Panc1 (cell line): Measurements from ENCODE around the gene ACKR2. TPM values are rescaled to one million over a fixed set of nuclear protein-coding genes. Genes with fewer than 3 reads are reported as not detected.

Source experiments
- ATAC-seq: fragments of 200-7000 bp; cut with Tn5 transposase; 2 replicates; pipeline ENCODE4 v1.9.1; 2020; ENCODE audit warnings: mild to moderate bottlenecking, moderate library complexity
- BruUV-seq: library from RNA; stranded (reverse); fragments of 400-500 nt; replicated peaks from 2 replicates; lab custom pipeline; 2021; lab: Mats Ljungman, UMichigan
- CTCF ChIA-PET: fragments of 300-600 bp; sonication (Branson Sonifier 250); formaldehyde crosslinking; loops from one replicate; lab custom pipeline; 2022; ENCODE audit warnings: antibody characterized with exemption; lab: Charles Lee
- POLR2A ChIA-PET: fragments of 300-600 bp; sonication (Branson Sonifier 250); formaldehyde crosslinking; loops from one replicate; lab custom pipeline; 2022; ENCODE audit warnings: antibody characterized with exemption; lab: Charles Lee
- DNase-seq: peaks from one replicate; pipeline ENCODE4 v3.0.0-alpha.2; 2010; ENCODE audit warnings: low read depth, low spot score
- H3K27ac ChIP-seq: 2 replicates; pipeline ENCODE4 v1.5.1; 2011; ENCODE audit warnings: mild to moderate bottlenecking, low read length, inconsistent platforms
- H3K27me3 ChIP-seq: fragments of 200-500 bp; sonication (Bioruptor generic); 2 replicates; pipeline ENCODE4 v1.6.0; 2014; ENCODE audit warnings: low read length, inconsistent platforms; ENCODE audit not compliant: control insufficient read depth, insufficient read depth
- H3K36me3 ChIP-seq: fragments of 200-500 bp; sonication (Bioruptor generic); 2 replicates; pipeline ENCODE4 v1.5.1; 2014; ENCODE audit warnings: inconsistent platforms, mild to moderate bottlenecking, low read length, moderate library complexity; ENCODE audit not compliant: control insufficient read depth, insufficient read depth
- H3K4me1 ChIP-seq: 2 replicates; pipeline ENCODE4 v1.5.1; 2011; ENCODE audit warnings: inconsistent platforms, mild to moderate bottlenecking, low read length, moderate library complexity; ENCODE audit not compliant: control insufficient read depth, insufficient read depth
- H3K4me3 ChIP-seq, 2 experiments: 2 replicates each; pipeline ENCODE4 v1.5.1; 2011 to 2012; ENCODE audit warnings: low read depth in 2 of 2, low read length in 2 of 2, mild to moderate bottlenecking in 2 of 2, inconsistent platforms in 1 of 2, moderate library complexity in 1 of 2
- H3K9me3 ChIP-seq: fragments of 200-500 bp; sonication (Bioruptor generic); 2 replicates; pipeline ENCODE4 v1.5.1; 2014; ENCODE audit warnings: low read depth, mild to moderate bottlenecking, inconsistent platforms, low read length, moderate library complexity; ENCODE audit not compliant: control insufficient read depth, insufficient read depth
- CTCF ChIP-seq: fragments of 450-650 bp; IDR thresholded peaks from 2 replicates; pipeline ENCODE4 v1.5.1; 2017; ENCODE audit warnings: mild to moderate bottlenecking
- POLR2AphosphoS5 ChIP-seq: IDR thresholded peaks from 2 replicates; pipeline ENCODE4 v1.6.1; 2012; ENCODE audit warnings: mild to moderate bottlenecking, low read depth, low read length, moderate library complexity
- REST ChIP-seq, 2 experiments: IDR thresholded peaks; 2 replicates each; pipeline ENCODE4 v1.6.1; 2011 to 2012; ENCODE audit warnings: low read depth in 2 of 2, control low read depth in 1 of 2, low read length in 1 of 2, mild to moderate bottlenecking in 1 of 2, moderate library complexity in 1 of 2; ENCODE audit not compliant: insufficient read depth in 1 of 2
- SIN3A ChIP-seq: IDR thresholded peaks from 2 replicates; pipeline ENCODE4 v1.6.1; 2012; ENCODE audit warnings: low read depth, mild to moderate bottlenecking, low read length, moderate library complexity, borderline replicate concordance; ENCODE audit not compliant: insufficient read depth
- TCF7L2 ChIP-seq: IDR thresholded peaks from 2 replicates; pipeline ENCODE4 v1.6.1; 2011; ENCODE audit warnings: mild to moderate bottlenecking, low read depth, low read length, inconsistent platforms
- in situ Hi-C: cut with HindIII; loops from 2 replicates; pipeline ENCODE4 v1.10.0; 2016; ENCODE audit warnings: low sequenced_read_pairs, low pct_unique_long_range_greater_than_20kb
- intact Hi-C: fragments of 100-400 bp; cut with micrococcal nuclease; formaldehyde crosslinking; loops from one replicate; pipeline ENCODE4 v1.10.0; 2022; ENCODE audit not compliant: unreplicated experiment
- total RNA-seq: library from RNA; stranded (reverse); gene quantifications from one replicate; pipeline ENCODE4 v1.2.1, GENCODE V29; 2021; ENCODE audit not compliant: unreplicated experiment

Gene ACKR2
- total RNA-seq, 1 experiment from 2014 or later, result not detected

DNA sequence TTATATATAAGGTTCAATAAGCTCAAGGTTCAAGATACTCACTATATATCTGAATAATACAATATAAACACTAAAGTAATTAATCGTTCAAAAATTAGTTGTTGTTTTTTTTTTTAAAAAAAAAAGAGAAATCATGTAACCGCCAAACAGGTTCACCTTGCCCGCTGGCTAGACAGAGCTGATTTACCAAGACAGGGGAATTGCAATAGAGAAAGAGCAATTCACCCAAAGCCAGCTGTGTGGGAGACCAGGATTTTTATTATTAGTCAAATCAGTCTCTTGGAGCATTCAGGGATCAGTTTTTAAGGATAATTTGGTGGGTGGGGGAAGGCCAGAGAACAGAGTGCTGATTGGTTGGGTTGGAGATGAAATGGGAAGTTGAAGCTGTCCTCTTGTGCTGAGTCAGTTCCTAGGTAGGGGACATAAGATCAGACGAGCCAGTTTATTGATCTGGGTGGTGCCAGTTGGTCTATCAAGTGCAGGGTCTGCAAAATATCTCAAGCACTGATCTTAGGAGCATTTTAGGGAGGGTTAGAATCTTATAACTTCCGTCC is 12.8 kb upstream of the ACKR2 start:
- TF ChIP-seq TCF7L2 (no peak), REST (IDR thresholded peaks at IDR 0.05; ENCODE audit: insufficient read depth in 1 of 2, low read depth in 2 of 2, low read length in 1 of 2) (no peak), SIN3A (no peak), CTCF (no peak), POLR2AphosphoS5 (no peak)
- H3K4me1 ChIP-seq, result no peaks in the 10 kb centered on the region
- H3K4me3 ChIP-seq, result no peak overlapping the region
- in situ Hi-C loops, result no loop called here
- no peak overlapping the region for H3K27ac ChIP-seq
- H3K27me3 ChIP-seq, result no peaks in the 10 kb centered on the region
- BruUV-seq, result no TSS peak
- no peaks in the 10 kb centered on the region for H3K9me3 ChIP-seq
- H3K36me3 ChIP-seq, result no peaks in the 10 kb centered on the region
- POLR2A ChIA-PET, result interaction anchor here (0.6 kb wide), 1 partner anchor 85 kb away, joined by 4 read pairs; no protein-coding TSS in a partner anchor
- intact Hi-C loops, result no loop called here
- DNase-seq (no peak), ATAC-seq (no peak)
- CTCF ChIA-PET, result no interaction called here

- no TSS peak for BruUV-seq
Measured at GRCh38 chr3:42799376-42799775, 9.9 kb upstream of the ACKR2 start.

More at GRCh38 chr3:42799376-42799775, 9.9 kb upstream of the ACKR2 start:
- Histone ChIP-seq H3K27ac (no peak overlapping the region), H3K9me3 (no peaks in the 10 kb centered on the region), H3K4me3 (no peak overlapping the region), H3K4me1 (peaks cover 7% of the 10 kb centered on the region; the same call in 1 of the 2 replicates), H3K27me3 (no peaks in the 10 kb centered on the region), H3K36me3 (peaks cover 9% of the 10 kb centered on the region; the same call in 1 of the 2 replicates)
- intact Hi-C loops (no loop called here), in situ Hi-C loops (no loop called here)
- DNase-seq (no peak), ATAC-seq (no peak)
- no peak for TF ChIP-seq POLR2AphosphoS5
- TF ChIP-seq CTCF, result no peak
- no peak for TF ChIP-seq SIN3A
- TF ChIP-seq REST (IDR thresholded peaks at IDR 0.05; ENCODE audit: insufficient read depth in 1 of 2, low read depth in 2 of 2, low read length in 1 of 2), result no peak
- no peak for TF ChIP-seq TCF7L2
- ChIA-PET CTCF (interaction anchor here (0.6 kb wide), 1 partner anchor 159 kb away, joined by 3 read pairs; no protein-coding TSS in a partner anchor), POLR2A (no interaction called here)
